LNCaP clone FGC (cell line): ENCODE results near the gene MAEA.

Source experiments
- DNase-seq: peaks from one replicate; pipeline ENCODE4 v3.0.0-alpha.2; 2011; ENCODE audit warnings: low read depth
- H3K4me3 ChIP-seq: 2 replicates; pipeline ENCODE4 v1.5.1; 2011; ENCODE audit warnings: mild to moderate bottlenecking, low read depth, low read length, control low read depth
- TF ChIP-seq, protein P1 (sequence below): IDR thresholded peaks from 2 replicates; pipeline ENCODE4 v1.5.1; 2012; ENCODE audit warnings: mild to moderate bottlenecking; ENCODE audit not compliant: control insufficient read depth, insufficient read depth; ENCODE audit errors: extremely low read depth

Gene MAEA

GRCh38 chr4:1352567-1352900 is 62.8 kb downstream of the MAEA start:
- no peak overlapping the region for H3K4me3 ChIP-seq
- TF ChIP-seq, protein P1, sequence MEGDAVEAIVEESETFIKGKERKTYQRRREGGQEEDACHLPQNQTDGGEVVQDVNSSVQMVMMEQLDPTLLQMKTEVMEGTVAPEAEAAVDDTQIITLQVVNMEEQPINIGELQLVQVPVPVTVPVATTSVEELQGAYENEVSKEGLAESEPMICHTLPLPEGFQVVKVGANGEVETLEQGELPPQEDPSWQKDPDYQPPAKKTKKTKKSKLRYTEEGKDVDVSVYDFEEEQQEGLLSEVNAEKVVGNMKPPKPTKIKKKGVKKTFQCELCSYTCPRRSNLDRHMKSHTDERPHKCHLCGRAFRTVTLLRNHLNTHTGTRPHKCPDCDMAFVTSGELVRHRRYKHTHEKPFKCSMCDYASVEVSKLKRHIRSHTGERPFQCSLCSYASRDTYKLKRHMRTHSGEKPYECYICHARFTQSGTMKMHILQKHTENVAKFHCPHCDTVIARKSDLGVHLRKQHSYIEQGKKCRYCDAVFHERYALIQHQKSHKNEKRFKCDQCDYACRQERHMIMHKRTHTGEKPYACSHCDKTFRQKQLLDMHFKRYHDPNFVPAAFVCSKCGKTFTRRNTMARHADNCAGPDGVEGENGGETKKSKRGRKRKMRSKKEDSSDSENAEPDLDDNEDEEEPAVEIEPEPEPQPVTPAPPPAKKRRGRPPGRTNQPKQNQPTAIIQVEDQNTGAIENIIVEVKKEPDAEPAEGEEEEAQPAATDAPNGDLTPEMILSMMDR, result no peak
- no peak for DNase-seq

GRCh38 chr4:1353186-1354055 is 63.7 kb downstream of the MAEA start:
- DNase-seq, result no peak
- no peak overlapping the region for H3K4me3 ChIP-seq
- TF ChIP-seq, protein P1, result no peak

DNA sequence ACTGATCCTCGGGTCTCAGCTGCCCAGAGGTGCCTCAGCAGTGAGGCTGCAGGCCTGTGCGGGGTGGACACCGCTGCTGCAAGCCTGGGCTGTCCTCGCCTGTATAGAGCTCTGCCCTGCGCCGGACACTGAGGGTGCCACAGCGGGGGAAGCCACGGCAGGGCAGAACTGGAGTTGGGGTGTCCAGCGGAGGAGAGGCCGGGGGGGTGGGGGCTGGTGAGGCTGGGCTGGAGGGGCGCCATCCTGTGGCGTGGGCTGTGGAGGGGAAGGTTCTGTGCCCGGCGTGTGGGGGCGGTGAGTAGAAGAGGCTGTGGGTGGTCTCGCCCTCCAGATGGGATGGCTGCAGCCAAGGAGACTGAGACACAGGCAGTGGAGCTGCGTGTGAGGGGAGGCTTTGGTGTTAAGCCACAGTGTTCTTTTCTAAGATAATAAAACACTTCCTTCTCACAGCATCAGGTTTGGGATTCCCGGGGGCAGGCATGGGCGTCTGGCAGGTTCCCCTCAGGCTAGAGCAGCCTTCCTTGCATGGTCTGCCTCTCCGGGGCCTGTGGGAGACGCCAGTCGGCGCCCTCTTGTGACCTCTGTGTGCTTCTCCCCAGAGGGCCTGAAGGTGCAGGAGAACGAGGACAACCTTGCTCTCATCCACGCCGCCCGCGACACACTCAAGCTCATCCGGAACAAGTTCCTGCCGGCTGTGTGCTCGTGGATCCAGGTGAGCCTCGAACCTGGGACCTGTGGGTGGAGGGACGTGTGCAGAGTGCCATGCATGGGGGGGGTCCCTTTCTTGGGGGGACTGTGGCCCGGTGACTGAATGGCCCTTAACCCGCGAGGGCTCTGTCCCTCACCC is 64.7 kb downstream of the MAEA start:
- TF ChIP-seq, protein P1, result no peak
- DNase-seq, result no peak

DNA sequence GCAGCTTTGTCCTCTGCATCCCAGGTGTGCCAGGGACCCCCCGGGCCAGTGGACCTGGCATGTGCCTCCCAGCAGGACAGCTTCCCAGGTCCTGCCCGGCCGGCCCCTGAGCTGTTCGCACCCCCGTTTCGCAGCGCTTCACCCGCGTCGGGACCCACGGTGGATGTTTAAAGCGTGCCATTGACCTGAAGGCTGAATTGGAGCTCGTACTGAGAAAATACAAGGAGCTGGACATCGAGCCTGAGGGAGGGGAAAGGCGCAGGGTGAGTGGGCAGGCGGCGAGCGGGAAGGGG is 65.2 kb downstream of the MAEA start:
- H3K4me3 ChIP-seq, result no peak overlapping the region
- TF ChIP-seq, protein P1, result no peak
- no peak for DNase-seq

More for the DNA sequence above, 64.7 kb downstream of the MAEA start:
- no peak overlapping the region for H3K4me3 ChIP-seq

- DNase-seq, result no peak
- no peak overlapping the region for H3K4me3 ChIP-seq
- TF ChIP-seq, protein P1, result no peak
These were observed 65.7 kb downstream of the MAEA start for GRCh38 chr4:1355378-1355777.

GRCh38 chr4:1356181-1356998 is 66.7 kb downstream of the MAEA start:
- no peak overlapping the region for H3K4me3 ChIP-seq
- no peak for DNase-seq
- TF ChIP-seq, protein P1, result peak; percentile 64
